HG03066 (cell line): Measurements from ENCODE around the gene AGMAT.
"Not testable (repeated sequence)": the region's sequence is repeated elsewhere in the genome, so short reads cannot be mapped to it uniquely, and the experiment has no call there.

ENCODE experiments used
- ATAC-seq: cut with Tn5 transposase; IDR thresholded peaks from one replicate; pipeline ENCODE4 v1.9.1; 2021; ENCODE audit warnings: low read depth; ENCODE audit not compliant: unreplicated experiment

The AGMAT gene

DNA sequence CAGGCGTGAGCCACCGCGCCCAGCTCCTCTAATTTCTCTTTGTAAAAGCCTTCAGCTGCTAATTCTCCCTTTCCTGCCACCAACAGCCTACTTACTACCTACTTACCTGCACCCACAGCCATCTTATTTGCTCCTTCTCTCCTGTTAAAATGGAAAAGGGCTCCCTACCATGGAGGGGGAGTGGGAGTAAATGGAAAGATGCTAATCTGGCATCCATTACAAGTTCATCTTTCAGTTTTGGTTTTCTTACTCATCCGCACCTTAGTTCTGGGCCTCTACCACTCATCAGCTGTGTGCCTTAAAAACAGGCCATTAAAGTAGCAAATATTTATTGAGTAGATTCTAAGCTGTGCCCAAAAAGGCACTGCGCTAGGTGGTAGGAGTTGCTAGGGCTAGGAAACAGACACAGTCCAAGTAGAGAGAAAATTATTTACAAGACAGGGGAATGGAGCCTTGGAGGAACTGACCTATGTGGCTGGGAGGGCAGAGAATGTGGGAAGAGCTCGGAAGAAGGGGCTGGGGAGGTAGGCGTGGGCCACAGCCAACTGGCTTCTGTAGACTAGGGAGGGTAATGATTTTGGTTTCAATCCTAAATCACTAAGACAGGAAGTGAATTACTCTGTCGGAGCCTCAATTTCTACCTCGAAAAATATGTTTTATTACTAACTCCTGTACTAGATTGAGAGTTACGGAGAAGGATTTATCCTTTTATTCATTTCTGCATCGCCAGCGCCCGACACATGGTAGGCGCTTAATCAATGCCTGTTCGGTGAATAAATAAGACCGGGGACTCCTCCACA lies 31.7 kb upstream of the AGMAT start:
- peak; percentile 18 for ATAC-seq

DNA sequence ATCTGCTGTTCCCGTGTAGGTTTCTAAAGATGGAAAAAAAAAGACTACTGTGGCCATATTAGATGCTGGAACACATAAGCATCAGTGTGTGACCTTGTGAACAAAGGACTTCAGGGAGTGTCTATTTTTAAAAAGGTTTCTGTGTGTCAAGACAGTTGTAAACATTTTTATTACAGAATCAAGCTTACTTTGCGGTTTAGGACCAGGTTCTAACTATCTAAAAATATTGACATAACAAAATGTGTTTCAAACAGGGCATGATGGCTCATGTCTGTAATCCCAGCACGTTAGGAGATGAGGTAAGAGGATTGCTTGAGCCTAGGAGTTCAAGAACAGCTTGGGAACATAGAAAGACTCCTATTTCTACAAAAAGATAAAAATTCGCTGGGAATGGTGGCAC lies 25.3 kb upstream of the AGMAT start:
- no peak for ATAC-seq

DNA sequence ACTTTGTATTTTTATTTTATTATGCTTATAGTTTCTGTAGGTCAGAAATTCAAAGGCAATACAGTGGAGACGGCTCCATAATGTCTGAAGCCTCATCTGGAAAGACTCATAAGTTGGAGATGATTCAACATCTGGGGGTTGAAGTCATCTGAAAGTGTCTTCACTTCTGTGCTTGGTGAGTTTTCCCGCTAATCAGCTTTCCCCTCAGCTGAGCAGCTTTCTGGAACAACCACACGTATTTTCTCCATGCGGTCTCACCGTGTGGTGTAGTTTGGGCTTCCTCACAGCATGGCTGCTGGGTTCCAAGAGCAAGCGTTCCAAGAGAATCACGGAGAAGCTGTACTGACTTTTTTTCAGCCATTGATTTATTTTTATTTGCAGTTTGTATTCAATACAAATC lies 24.8 kb upstream of the AGMAT start:
- no peak for ATAC-seq

DNA sequence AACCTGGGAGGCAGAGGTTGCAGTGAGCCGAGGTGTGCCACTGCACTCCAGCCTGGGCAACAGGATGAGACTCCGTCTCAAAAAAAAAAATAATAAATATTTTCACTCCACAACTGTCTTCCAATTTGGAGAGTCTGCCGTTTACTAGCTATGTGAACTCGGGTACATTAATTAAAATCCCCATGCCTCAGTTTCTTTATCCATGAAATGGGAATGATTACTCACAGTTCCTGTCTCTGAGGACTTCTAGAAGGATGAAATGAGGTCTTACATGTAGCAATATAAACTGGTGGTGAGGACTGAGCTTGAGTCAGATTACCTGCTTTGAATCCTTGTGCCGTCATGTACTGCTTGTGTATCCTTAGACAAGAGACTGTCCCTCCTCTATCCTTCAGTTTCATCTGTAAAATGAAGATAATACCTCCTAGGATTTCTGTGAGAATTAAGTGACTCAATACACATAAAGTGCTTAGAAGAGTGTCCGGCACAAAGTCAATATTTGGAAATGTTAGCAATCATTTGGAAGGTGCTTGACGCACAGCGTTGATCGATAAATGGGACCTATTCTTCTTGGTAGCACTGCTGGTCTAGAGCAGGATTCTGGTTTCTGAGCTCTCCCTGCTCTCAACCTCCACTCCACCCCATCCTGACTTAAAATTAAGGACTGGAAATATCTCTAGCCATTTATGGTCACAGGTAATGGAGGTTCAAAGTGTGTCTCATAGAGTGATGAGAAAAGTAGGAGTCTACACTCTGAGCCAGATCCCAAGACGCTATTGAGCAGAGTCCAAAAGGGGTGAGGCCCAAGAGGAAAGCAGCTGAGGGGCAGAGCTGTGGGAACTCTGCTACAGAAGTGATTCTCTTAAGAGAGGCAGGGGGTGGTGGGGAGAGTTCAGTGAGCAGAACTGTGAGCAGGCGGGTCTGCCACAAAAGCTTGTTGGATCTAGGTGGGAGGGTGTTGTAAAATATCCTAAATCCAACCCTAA lies 20.8 kb upstream of the AGMAT start:
- ATAC-seq = no peak

DNA sequence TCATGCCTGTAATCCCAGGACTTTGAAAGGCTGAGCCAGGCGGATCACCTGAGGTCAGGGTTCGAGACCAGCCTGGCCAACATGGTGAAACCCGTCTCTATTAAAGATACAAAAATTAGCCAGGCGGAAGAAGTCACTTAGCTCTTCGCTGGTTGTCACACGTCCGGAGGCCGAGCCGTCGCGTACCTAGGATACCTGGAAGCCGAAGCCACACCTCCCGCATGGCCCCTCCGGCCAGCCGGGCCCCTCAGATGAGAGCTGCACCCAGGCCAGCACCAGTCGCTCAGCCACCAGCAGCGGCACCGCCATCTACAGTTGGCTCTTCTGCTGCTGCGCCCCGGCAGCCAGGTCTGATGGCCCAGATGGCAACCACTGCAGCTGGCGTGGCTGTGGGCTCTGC lies 19.5 kb upstream of the AGMAT start:
- ATAC-seq = not testable (repeated sequence)

DNA sequence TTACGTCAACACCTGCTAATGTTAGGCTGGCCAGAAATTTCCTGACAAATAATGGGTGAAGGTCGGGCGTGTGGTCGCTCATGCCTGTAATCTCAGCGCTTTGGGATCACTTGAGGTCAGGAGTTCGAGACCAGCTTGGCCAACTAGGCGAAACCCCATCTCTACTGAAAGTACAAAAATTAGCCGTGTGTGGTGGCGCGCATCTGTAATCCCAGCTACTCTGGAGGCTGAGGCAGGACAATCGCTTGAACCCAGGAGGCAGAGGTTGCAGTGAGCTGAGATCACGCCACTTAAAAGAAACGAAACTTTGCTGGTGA lies 19.1 kb upstream of the AGMAT start:
- ATAC-seq = not testable (repeated sequence)

DNA sequence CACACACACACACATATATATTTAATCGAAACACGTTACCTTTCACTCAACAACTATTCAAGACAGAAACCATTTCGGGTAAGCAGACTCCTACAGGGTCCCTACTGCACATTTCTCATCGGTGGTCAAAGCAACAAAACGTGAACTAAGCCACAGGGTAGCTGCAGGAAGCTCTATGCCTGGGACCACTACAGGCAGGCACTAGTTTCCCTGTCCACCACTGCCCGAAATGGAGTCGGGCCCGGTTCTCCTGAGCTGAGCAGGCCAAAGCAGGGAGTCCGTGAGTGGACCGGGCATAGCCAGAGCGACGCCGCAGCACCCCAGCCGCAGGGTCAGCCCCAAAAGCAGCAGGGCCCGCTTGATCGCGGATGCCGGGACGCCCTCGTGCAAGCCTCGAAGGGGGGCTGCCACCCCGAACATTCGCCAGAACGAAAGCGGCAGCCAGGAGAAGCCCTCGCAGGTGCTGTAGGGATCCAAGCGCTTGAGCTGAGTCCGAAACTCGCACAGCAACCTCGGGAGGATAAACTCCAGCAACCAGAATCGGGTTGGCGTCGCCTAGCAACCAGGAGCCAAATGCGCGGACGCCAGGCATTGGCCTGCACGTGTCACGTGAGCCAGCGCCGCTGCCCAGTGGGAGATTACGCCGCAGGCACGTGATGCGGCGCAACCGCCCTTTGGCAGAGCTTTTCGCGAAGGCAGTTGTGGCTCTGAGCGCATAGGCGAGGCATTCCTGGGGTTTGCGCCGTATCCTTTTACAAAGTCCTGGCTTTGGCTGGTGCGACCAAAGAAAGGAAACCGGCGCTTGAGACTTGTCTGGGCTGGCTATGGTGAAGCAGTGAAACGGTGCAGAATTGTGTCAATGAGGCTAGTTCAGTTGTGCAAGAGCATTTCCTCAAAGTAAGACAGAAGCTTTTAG lies 18.5 kb upstream of the AGMAT start:
- ATAC-seq = peak; percentile 91

DNA sequence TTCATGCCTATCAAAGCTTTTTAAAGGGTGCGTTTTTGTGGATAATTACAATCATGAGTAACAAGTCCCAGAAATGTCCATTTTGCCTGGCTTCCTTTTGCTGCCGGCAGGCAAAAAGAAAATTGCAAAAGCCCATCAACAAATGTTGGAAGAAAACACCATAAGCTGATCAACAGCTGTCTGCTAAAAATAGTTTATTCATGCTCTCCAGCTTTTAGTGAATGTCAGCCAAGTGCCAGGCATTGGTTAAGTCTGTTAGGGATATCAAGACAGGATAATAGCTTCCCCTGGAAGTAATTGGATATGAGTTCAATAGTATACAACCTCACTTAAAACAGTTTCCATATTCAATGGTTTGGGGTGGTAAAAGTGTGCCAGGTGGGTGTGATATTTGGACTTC lies 13.6 kb upstream of the AGMAT start:
- ATAC-seq = no peak

DNA sequence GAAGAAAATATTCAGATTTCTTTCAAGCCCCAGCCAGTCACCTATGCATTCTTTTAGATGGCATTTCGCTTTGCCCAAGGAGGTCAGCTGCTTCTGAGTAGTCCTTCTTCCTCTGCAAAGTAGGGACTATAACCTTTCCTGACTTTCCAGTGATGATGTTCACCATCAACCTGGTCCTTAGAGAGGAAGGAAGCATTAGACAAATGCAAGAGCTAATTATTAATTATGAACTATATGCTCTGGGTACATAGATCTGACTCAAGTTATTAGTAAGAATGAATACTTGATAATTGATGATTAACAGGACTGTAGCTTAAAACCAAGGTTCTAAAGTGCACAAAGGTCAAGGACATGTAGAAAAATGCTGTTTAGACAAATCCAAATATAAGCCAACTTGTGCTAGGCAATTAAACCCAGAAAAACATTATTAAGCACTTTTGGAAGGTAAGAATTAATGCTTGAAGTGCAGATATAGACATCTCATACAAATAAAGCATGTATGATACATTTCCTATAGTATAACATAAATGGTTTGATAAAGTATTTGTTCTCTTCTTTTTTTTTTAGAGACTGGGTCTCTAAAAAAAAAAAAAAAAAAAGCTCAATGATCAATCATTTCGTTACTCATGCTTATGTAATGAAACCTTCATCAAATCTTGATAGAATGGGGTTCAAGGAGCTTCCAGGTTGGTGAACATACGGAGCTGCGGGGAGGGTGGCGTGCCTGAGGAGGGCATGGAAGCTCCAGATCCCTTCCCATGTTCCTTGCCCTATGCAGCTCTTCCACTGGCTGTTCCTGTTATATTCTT lies 11.2 kb upstream of the AGMAT start:
- no peak for ATAC-seq

DNA sequence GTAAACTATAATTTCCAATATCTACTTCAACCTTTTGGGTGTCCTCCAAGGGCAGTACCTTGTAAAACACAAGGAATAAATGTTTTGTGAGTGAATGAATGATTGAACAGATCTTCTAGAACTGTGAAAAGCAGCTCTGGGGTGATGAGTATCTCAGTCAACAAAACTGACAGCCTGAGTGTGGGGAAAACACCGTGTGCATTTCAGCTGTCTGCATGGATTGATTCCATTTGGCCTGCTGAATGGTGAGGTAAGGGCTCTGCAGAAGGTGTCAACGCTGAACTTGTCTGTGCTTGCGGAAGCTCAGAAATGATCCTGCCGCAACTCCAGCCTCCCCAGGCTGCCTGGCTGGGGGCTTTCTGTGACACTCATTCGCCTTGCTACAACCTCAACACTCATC lies 7.4 kb upstream of the AGMAT start:
- ATAC-seq = no peak

DNA sequence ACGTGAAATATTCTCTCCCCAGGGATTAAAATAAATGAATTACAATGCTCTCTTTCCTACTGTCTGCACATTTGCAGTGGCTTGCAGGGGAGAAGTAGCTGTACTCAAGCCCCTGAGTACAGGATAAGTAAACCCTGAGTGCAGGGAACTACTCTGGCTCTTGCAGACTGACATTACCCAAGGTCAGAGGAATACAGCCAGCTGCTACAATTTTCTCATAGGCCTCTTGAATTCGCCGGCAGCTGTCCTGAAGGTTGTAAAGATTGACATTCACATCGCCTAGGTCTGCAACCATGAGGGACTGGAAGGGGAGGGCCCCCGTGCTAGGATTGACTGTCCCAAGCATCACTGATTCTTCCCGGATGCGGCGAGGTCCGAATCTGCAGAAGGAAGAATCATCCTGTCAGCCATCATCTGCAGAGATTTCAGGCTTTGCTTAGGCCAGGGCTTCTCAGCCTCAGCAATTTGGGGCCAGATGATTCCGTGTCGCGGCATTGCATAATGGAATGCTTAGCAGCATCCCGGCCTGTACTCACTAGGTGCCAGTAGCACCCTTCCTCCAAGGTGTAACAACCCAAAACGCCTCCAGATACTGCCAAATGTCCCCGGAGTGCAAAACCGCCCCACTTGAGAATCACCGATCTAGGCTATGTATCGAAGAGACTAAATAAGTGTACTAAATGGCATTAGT lies 1.7 kb downstream of the AGMAT start:
- ATAC-seq = no peak

DNA sequence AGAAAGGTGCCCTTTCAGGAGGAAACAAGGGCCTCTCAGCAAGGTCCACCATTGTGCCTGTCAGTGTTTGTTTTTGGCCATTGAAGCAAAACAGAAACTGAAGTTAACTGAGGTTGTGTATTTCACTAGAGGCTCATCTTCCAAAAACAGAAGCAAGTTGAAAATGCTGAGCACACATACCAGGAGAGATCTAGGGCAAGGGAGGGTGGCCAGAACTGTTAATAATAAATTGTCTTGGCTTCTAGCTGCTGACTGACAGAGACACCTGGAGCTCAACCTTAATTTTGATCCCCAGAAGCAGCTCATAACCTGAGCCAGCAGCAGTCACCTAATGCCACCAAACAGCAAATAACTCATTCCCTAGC lies 5.2 kb downstream of the AGMAT start:
- ATAC-seq = no peak

DNA sequence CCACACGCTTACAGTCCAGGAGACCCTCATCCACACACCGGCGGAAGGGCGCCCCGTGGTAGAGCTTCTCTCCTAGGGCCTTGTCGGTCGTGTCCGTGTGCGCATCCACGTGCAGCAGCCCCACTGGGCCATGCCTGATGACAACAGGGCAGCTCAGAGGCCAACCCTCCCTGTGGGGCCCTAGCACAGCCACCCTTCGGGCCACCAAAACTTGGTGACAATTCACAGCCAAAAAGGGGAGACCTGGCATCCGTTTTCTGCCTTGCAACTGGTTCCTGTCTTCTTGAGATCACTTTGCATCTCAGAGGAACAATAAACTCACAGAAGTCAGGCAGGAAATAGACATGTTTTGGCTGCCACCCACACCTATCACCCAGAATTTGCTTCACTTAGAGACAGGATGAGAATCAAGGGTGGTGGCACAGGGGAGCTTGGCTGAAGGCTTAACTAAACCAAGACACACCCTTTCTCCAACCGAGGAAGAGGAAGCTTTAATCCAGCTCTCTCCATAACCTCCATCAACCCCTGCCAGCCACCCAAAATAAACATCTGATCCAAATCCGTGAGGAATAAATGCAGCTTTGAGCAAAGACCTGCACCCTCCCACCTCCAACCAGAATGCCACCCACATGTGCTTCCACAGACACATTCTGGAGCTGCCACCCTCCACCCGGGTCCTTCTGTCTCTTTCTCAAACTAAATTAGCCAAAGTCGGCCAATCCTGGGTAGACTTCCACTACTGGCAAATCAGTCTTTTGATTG lies 5.7 kb downstream of the AGMAT start:
- ATAC-seq = no peak

DNA sequence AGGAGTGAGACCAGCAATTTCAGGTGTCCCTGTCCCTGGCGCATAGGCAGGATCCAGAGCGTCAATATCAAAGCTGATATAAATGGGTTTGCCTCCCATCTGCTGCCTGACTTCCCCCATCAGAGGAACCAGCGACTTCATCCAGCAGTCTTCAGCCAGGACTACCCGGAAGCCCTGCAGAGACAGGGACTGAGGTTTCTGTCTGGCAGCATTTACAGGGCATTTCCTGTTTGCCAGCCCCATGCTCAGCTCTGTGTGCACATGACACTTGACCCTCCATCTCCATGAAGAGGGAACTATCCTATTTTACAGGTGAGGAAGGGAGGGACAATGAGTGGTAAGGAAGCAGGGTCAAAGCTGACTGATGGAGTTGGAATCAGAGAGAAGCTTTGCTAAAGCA lies 7.2 kb downstream of the AGMAT start:
- ATAC-seq = no peak

DNA sequence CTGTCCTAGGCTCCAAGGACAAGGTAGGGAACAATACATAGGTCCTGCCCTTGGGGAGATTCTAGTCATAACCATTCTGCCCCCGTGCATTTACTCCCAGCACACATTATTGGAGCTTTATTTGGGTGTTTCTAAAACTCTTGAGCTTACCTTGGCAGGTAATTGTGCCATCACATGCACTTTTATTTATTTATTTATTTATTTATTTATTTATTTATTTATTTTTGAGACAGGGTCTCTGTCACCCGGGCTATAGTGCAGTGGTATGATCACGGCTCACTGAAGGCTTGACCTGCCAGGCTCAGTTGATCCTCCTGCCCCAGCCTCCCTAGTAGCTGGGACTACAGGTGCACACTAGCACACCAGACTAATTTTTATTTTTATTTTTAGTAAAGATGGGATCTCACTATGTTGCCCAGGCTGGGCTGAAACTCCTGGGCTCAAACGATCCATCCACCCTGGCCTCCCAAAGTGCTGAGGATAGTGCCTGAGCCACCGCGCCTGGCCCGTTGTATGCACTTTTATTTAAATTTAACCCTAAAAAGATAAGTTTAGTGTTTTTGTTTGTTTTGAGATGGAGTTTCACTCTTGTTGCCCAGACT lies 9.2 kb downstream of the AGMAT start:
- ATAC-seq = no peak

DNA sequence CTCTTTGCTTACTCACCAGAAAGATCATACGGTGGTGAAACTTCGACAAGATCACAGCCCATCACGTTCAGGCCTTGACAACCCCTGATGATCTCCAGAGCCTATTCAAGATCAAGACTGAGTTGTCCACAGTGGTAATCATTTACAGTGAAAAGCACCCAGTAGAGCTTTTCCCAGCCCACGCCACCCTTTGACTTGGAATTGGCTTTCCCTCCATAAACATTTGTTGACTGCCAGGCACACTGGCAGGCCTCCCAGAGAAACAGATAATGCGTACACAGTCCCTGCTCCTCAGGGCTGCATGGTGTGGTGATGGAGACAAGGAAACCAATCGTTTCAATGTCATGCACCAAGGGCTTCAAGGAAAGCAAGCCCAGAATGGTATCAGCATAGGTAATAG lies 10.1 kb downstream of the AGMAT start:
- no peak for ATAC-seq

DNA sequence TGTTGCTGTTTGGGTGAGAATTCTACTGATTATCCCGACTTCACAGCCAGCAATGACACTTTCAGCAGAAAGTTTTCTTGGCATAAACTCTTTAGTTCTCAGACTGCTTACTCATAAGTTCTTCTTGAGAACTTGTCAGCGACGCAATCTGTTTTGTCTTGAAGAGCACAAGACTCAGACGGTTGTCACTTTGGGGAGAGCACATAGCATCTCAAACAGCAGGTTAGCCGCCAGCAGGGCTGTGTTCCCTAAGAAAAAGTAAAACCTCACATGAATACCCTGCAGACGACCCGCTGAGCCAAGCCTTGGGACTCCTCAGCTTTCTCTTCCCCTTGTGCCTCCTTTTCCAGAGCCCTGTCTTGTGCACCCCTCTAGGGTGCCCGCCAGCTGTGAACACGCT lies 11.4 kb downstream of the AGMAT start:
- no peak for ATAC-seq

DNA sequence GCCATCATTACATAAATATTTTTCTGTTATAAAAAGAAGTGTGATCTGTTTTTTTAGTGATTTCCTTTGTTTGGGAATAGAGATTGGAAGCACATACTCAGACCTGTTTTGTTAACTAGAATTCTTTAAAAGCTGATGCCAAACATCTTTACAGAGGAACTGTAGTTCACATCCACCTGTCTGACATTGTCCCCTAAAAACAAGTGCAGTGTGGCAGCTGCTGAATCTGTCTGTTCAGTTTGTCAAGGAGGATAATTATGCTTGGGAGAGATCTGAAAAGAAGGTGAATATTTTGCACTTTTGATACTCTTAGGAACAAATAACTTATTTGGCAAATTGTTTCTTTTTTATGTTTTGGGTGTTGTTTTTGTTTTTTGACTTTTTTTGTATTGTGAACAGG lies 13.6 kb downstream of the AGMAT start:
- no peak for ATAC-seq
